Fibroblast of lung (primary cell): ENCODE measurements around the gene NOL3. TPM values are rescaled to one million over a fixed set of nuclear protein-coding genes. Genes with fewer than 3 reads are reported as not detected.
A peak's percentile ranks its signal among the peaks of the same experiment; 100 is the strongest.

Source experiments
- DNase-seq, 2 donors: peaks; one replicate each; pipeline versions ENCODE4 v3.0.0 to v3.0.0-alpha.2; 2010; ENCODE audit warnings: low read depth in 2 of 2
- H2AFZ ChIP-seq: 2 replicates; pipeline ENCODE4 v1.5.1; 2012; ENCODE audit warnings: low read length, control low read depth, inconsistent platforms
- H3K27ac ChIP-seq: 2 replicates; pipeline ENCODE4 v1.5.1; 2011; ENCODE audit warnings: low read length, control low read depth; ENCODE audit not compliant: insufficient read depth
- H3K27me3 ChIP-seq: 2 replicates; pipeline ENCODE4 v1.5.1; 2011; ENCODE audit warnings: mild to moderate bottlenecking, low read length; ENCODE audit not compliant: control insufficient read depth, insufficient read depth
- H3K36me3 ChIP-seq: 2 replicates; pipeline ENCODE4 v1.5.1; 2011; ENCODE audit warnings: low read length; ENCODE audit not compliant: control insufficient read depth, insufficient read depth
- H3K4me1 ChIP-seq: 2 replicates; pipeline ENCODE4 v1.5.1; 2011; ENCODE audit warnings: low read length; ENCODE audit not compliant: control insufficient read depth, insufficient read depth; ENCODE audit errors: extremely low read depth
- H3K4me2 ChIP-seq: 2 replicates; pipeline ENCODE4 v1.5.1; 2011; ENCODE audit warnings: low read length, control low read depth; ENCODE audit not compliant: insufficient read depth; ENCODE audit errors: extremely low read depth
- H3K4me3 ChIP-seq, 4 experiments: fragments of 200-600 bp in 1 of 4; sonication (generic) in 1 of 4; replicated peaks in 1 of 4; 2 replicates each; pipeline ENCODE4 v1.5.1; 2011 to 2016; ENCODE audit warnings: low read length in 4 of 4, low read depth in 3 of 4, mild to moderate bottlenecking in 3 of 4, control low read depth in 2 of 4, inconsistent platforms in 1 of 4, mixed read lengths in 1 of 4; ENCODE audit not compliant: insufficient read depth in 1 of 4; ENCODE audit errors: control extremely low read depth in 1 of 4
- H3K79me2 ChIP-seq: 2 replicates; pipeline ENCODE4 v1.5.1; 2012; ENCODE audit warnings: mild to moderate bottlenecking, low read length, inconsistent platforms; ENCODE audit not compliant: control insufficient read depth, insufficient read depth
- H3K9ac ChIP-seq: 2 replicates; pipeline ENCODE4 v1.5.1; 2011; ENCODE audit warnings: mild to moderate bottlenecking, low read length, control low read depth; ENCODE audit not compliant: insufficient read depth
- H3K9me3 ChIP-seq: 2 replicates; pipeline ENCODE4 v1.5.1; 2012; ENCODE audit warnings: low read depth, low read length; ENCODE audit not compliant: control insufficient read depth, insufficient read depth
- H4K20me1 ChIP-seq: 2 replicates; pipeline ENCODE4 v1.5.1; 2011; ENCODE audit warnings: low read length; ENCODE audit not compliant: control insufficient read depth, insufficient read depth; ENCODE audit errors: extremely low read depth
- CTCF ChIP-seq, 2 donors: IDR thresholded peaks in 1 of 2; conservative IDR thresholded peaks in 1 of 2; 1 replicate in 1 of 2; 2 replicates in 1 of 2; pipeline ENCODE4 v1.5.1; 2011 to 2012; ENCODE audit warnings: low read length in 2 of 2, control low read depth in 1 of 2, inconsistent platforms in 1 of 2, low read depth in 1 of 2, mild to moderate bottlenecking in 1 of 2
- EZH2 ChIP-seq: IDR thresholded peaks from 2 replicates; pipeline ENCODE4 v1.5.1; 2012; ENCODE audit warnings: low read length, control low read depth, mild to moderate bottlenecking; ENCODE audit errors: missing control alignments
- polyA plus RNA-seq, 2 donors: library from polyadenylated mRNA; depleted of rRNA in 1 of 2; stranded (reverse) in 1 of 2; unstranded in 1 of 2; fragments of >200 nt; gene quantifications; 2 replicates each; pipeline ENCODE4 v1.2.1, GENCODE V29; 2011 to 2012; ENCODE audit warnings: missing spikeins in 1 of 2
- total RNA-seq: library from RNA; depleted of rRNA; stranded (reverse); fragments of >200 nt; gene quantifications from 2 replicates; pipeline ENCODE4 v1.2.1, GENCODE V29; 2014

The NOL3 gene
- total and polyA plus RNA-seq, 2 donors (not counting 1 experiment from before 2014, with no cell fraction given), result 8.0 to 23.3 TPM

- H3K4me2 ChIP-seq, result peak overlapping the region; percentile 97
- peak overlapping the region; percentile 62 for H2AFZ ChIP-seq
- peak overlapping the region; percentile 32 for H3K27ac ChIP-seq
- DNase-seq, result peak in 1 of 2 donors; percentile 30
- H3K4me1 ChIP-seq, result peaks cover 4% of the 10 kb centered on the region
- TF ChIP-seq CTCF (conservative IDR thresholded peaks at IDR 0.05 in 1 of 2, IDR thresholded peaks at IDR 0.05 in 1 of 2; ENCODE audit: low read depth in 1 of 2, low read length in 2 of 2) (no peak), EZH2 (no peak)
- H3K79me2 ChIP-seq, result no peaks in the 10 kb centered on the region
- no peaks in the 10 kb centered on the region for H3K9me3 ChIP-seq
- H3K4me3 ChIP-seq, result peak overlapping the region; percentile 78 to 98 (median 94)
- peaks cover 2% of the 10 kb centered on the region for H3K27me3 ChIP-seq
- H3K36me3 ChIP-seq, result peaks cover 3% of the 10 kb centered on the region
- no peaks in the 10 kb centered on the region for H4K20me1 ChIP-seq
- H3K9ac ChIP-seq, result peak overlapping the region; percentile 74
Observed at GRCh38 chr16:67158637-67159600, 11.4 kb upstream of the NOL3 start.

- no peak overlapping the region for H3K9ac ChIP-seq
- peaks cover 2% of the 10 kb centered on the region for H3K27me3 ChIP-seq
- peak overlapping the region; percentile 25 for H3K4me2 ChIP-seq
- no peak overlapping the region for H3K27ac ChIP-seq
- no peaks in the 10 kb centered on the region for H4K20me1 ChIP-seq
- H2AFZ ChIP-seq, result no peak overlapping the region
- peaks cover 8% of the 10 kb centered on the region for H3K4me1 ChIP-seq
- no peaks in the 10 kb centered on the region for H3K9me3 ChIP-seq
- DNase-seq, result no peak
- TF ChIP-seq EZH2, result no peak
- TF ChIP-seq CTCF (conservative IDR thresholded peaks at IDR 0.05 in 1 of 2, IDR thresholded peaks at IDR 0.05 in 1 of 2; ENCODE audit: low read depth in 1 of 2, low read length in 2 of 2), result no peak
- H3K79me2 ChIP-seq, result no peaks in the 10 kb centered on the region
- H3K4me3 ChIP-seq, result peak overlapping the region in 2 of 4 experiments; percentile 26 to 97
- peaks cover 3% of the 10 kb centered on the region for H3K36me3 ChIP-seq
Observed at GRCh38 chr16:67161595-67162058, 8.7 kb upstream of the NOL3 start.

GRCh38 chr16:67162506-67163163, 7.7 kb upstream of the NOL3 start:
- H3K9me3 ChIP-seq, result no peaks in the 10 kb centered on the region
- H3K9ac ChIP-seq, result no peak overlapping the region
- H3K27ac ChIP-seq, result no peak overlapping the region
- H4K20me1 ChIP-seq, result no peaks in the 10 kb centered on the region
- no peak overlapping the region for H2AFZ ChIP-seq
- no peaks in the 10 kb centered on the region for H3K79me2 ChIP-seq
- TF ChIP-seq CTCF (conservative IDR thresholded peaks at IDR 0.05 in 1 of 2, IDR thresholded peaks at IDR 0.05 in 1 of 2; ENCODE audit: low read depth in 1 of 2, low read length in 2 of 2), result no peak
- peak; percentile 12 for TF ChIP-seq EZH2
- H3K4me2 ChIP-seq, result peak overlapping the region; percentile 93
- DNase-seq, result peak in 1 of 2 donors; percentile 27
- H3K36me3 ChIP-seq, result peaks cover 3% of the 10 kb centered on the region
- peaks cover 8% of the 10 kb centered on the region for H3K4me1 ChIP-seq
- H3K4me3 ChIP-seq, result no peak overlapping the region
- peaks cover 2% of the 10 kb centered on the region for H3K27me3 ChIP-seq
